Heart right ventricle (tissue), 16 donors: Measurements from ENCODE around the gene ASIC5. TPM values are rescaled to one million over a fixed set of nuclear protein-coding genes. Genes with fewer than 3 reads are reported as not detected.
"Not testable (repeated sequence)": the region's sequence is repeated elsewhere in the genome, so short reads cannot be mapped to it uniquely, and the experiment has no call there.

Source experiments
- ATAC-seq, 8 donors: fragments of 200-7000 bp; cut with Tn5 transposase; one replicate each; pipeline ENCODE4 v1.9.1; 2020; ENCODE audit warnings: mild to moderate bottlenecking in 8 of 8, moderate library complexity in 8 of 8, moderate number of reproducible peaks in 1 of 8
- DNase-seq, 2 donors: peaks; one replicate each; pipeline ENCODE4 v3.0.0-alpha.2; 2020
- H3K27ac ChIP-seq, 10 donors: fragments of 200-600 bp; sonication (generic) in 2 of 10; one replicate each; pipeline versions ENCODE4 v1.5.0 to v1.8.0; 2020 to 2022; ENCODE audit warnings: mild to moderate bottlenecking in 3 of 10
- H3K27me3 ChIP-seq, 7 donors: fragments of 200-600 bp; one replicate each; pipeline ENCODE4 v1.8.0; 2021 to 2022; ENCODE audit warnings: mild to moderate bottlenecking in 2 of 7
- H3K36me3 ChIP-seq, 9 donors: fragments of 200-600 bp; sonication (generic) in 1 of 9; one replicate each; pipeline versions ENCODE4 v1.5.0 to v1.8.0; 2020 to 2022; ENCODE audit warnings: mild to moderate bottlenecking in 2 of 9
- H3K4me1 ChIP-seq, 9 donors: fragments of 200-600 bp; sonication (generic) in 1 of 9; one replicate each; pipeline versions ENCODE4 v1.5.0 to v1.8.0; 2020 to 2022; ENCODE audit warnings: mild to moderate bottlenecking in 4 of 9
- H3K4me3 ChIP-seq, 10 donors: fragments of 200-600 bp; sonication (generic) in 2 of 10; one replicate each; pipeline versions ENCODE4 v1.5.0 to v1.8.0; 2020 to 2022; ENCODE audit warnings: mild to moderate bottlenecking in 7 of 10, moderate library complexity in 2 of 10
- H3K9me3 ChIP-seq, 11 donors: fragments of 200-600 bp in 10 of 11; sonication (generic) in 2 of 11; one replicate each; pipeline versions ENCODE4 v1.5.0 to v1.8.0; 2013 to 2022; ENCODE audit warnings: mild to moderate bottlenecking in 2 of 11, control low read depth in 1 of 11, moderate library complexity in 1 of 11
- CTCF ChIP-seq, 9 donors: fragments of 200-600 bp; sonication (generic) in 2 of 9; IDR thresholded peaks; one replicate each; pipeline versions ENCODE4 v1.5.0 to v1.8.0; 2021 to 2022; ENCODE audit warnings: antibody characterized with exemption in 9 of 9, mild to moderate bottlenecking in 5 of 9, moderate library complexity in 1 of 9
- WGBS, 2 donors: extraction: QIAGEN DNeasy Blood & Tissue Kit; methylation state at CpG; one replicate each; pipeline ENCODE4 v1.1.7; 2013; ENCODE audit warnings: inconsistent platforms in 1 of 2; 5-methylcytosine and 5-hydroxymethylcytosine counted together
- intact Hi-C, 10 donors: fragments of 100-400 bp; cut with DNase I; formaldehyde crosslinking; loops; one replicate each; pipeline versions ENCODE4 v1.11.1 to v1.14.2; 2022
- polyA plus RNA-seq, 2 donors: library from polyadenylated mRNA; stranded (reverse); fragments of 200-250 nt; gene quantifications; one replicate each; pipeline ENCODE4 v1.2.3, GENCODE V29; 2013
- total RNA-seq, 10 donors: library from RNA; stranded (reverse); fragmentation: NEBNext Ultra II Directional in 3 of 10; extraction: Animal tissue kit (Norgen Biotek cat#: 25700) in 3 of 10; gene quantifications; one replicate each; pipeline versions ENCODE4 v1.2.1 to v1.2.4, GENCODE V29; 2021 to 2023
- donor health status: Arrhythmogenic right ventricular cardiomyopathy.
- donor health status: ischemic (EF 13 %, LVEDD 7.1; RV severe dilation, severe dysfunction).
- donor health status: healthy with polysubstance abuse.
- donor health status: DM: no; HTN: yes; CAD: no.
- donor health status: DM: no; HTN: no; CAD: no.
- donor health status: ischemic (EF 25% LVEDD 6.9; RV normal size, moderate dysfunction).
- donor health status: ischemic (EF 25% LVEDD 5.7; RV mildly dilated, moderate dysfunction).
- donor health status: healthy.
- donor health status: DM: yes; HTN: yes; CAD: no.
- donor health status: Ischemic cardiomyopathy.
- donor health status: ischemic (EF 35%, LVEDD 5.7; RV mildly dilated, moderate dysfunction).
- donor health status: nonischemic (EF 11% LVEDD 7.7; RV severe dilation, severe dysfunction).
- donor health status: DM: yes; HTN: yes; CAD: no.
- donor health status: PGD.
- donor health status: ischemic (EF 29% LVEDD 5.4; RV normal size, mild dysfunction).
- donor health status: nonischemic (EF 23%, LVEDD 6.1; RV moderate dilation, normal function).

Gene ASIC5
- total and polyA plus RNA-seq, 12 donors: not detected

GRCh38 chr4:155903453-155903852 is 37.4 kb upstream of the ASIC5 start, which contains the start of gene TDO2:
TDO2 (plus strand) TSS chr4:155903696; CDS start chr4:155903759, 63 bp downstream.
- Histone ChIP-seq H3K36me3 (no peaks in the 10 kb centered on the region), H3K9me3 (peaks cover 0 to 7% (median 0%) of the 10 kb centered on the region in 11 donors), H3K4me1 (peaks cover 0 to 26% (median 0%) of the 10 kb centered on the region in 9 donors), H3K27ac (no peak within 1 kb of the TSS), H3K4me3 (no peak within 1 kb of the TSS), H3K27me3 (no peaks in the 10 kb centered on the region)
- WGBS, 2 donors: 48 to 52% methylated on average over 1 of the region's 1 CpG
- no peak for TF ChIP-seq CTCF (IDR thresholded peaks at IDR 0.05)
- DNase-seq (no peak), ATAC-seq (no peak)
- intact Hi-C loops: no loop called here

GRCh38 chr4:155901013-155901412 is 34.9 kb upstream of the ASIC5 start:
- Histone ChIP-seq H3K27me3 (no peaks in the 10 kb centered on the region), H3K27ac (peak overlapping the region in 1 of 10 donors; percentile 13), H3K36me3 (no peaks in the 10 kb centered on the region), H3K4me3 (no peak overlapping the region), H3K9me3 (peaks cover 0 to 16% (median 0%) of the 10 kb centered on the region in 11 donors), H3K4me1 (peaks cover 0 to 11% (median 0%) of the 10 kb centered on the region in 9 donors)
- 85 to 92% methylated on average over 2 of the region's 2 CpGs for WGBS, 2 donors
- intact Hi-C loops: no loop called here
- ATAC-seq (no peak), DNase-seq (no peak)
- TF ChIP-seq CTCF (IDR thresholded peaks at IDR 0.05): no peak

GRCh38 chr4:155900381-155900780 is 34.3 kb upstream of the ASIC5 start:
- no peak for TF ChIP-seq CTCF (IDR thresholded peaks at IDR 0.05)
- peaks cover 0 to 16% (median 0%) of the 10 kb centered on the region in 11 donors for H3K9me3 ChIP-seq
- H3K4me1 ChIP-seq: peaks cover 0 to 11% (median 0%) of the 10 kb centered on the region in 9 donors
- peak overlapping the region in 2 of 10 donors; percentile 13 to 19 for H3K27ac ChIP-seq
- WGBS, 2 donors: 49 to 51% methylated on average over 1 of the region's 1 CpG
- ATAC-seq (peak in 3 of 8 donors; percentile 38 to 59 (median 50)), DNase-seq (peak in 1 of 2 donors; percentile 4)
- no peaks in the 10 kb centered on the region for H3K36me3 ChIP-seq
- intact Hi-C loops: no loop called here
- no peaks in the 10 kb centered on the region for H3K27me3 ChIP-seq
- no peak overlapping the region for H3K4me3 ChIP-seq

GRCh38 chr4:155899891-155900290 is 33.8 kb upstream of the ASIC5 start:
- peaks cover 0 to 11% (median 0%) of the 10 kb centered on the region in 9 donors for H3K4me1 ChIP-seq
- H3K27ac ChIP-seq: peak overlapping the region in 2 of 10 donors; percentile 13 to 19
- DNase-seq (no peak), ATAC-seq (no peak)
- TF ChIP-seq CTCF (IDR thresholded peaks at IDR 0.05): no peak
- H3K36me3 ChIP-seq: no peaks in the 10 kb centered on the region
- no peak overlapping the region for H3K4me3 ChIP-seq
- WGBS, 2 donors: 7 to 10% methylated on average over 3 of the region's 3 CpGs
- intact Hi-C loops: no loop called here
- H3K9me3 ChIP-seq: peaks cover 0 to 16% (median 0%) of the 10 kb centered on the region in 11 donors
- H3K27me3 ChIP-seq: no peaks in the 10 kb centered on the region

GRCh38 chr4:155898371-155898770 is 32.3 kb upstream of the ASIC5 start:
- DNase-seq, H3K27me3 ChIP-seq, H3K36me3 ChIP-seq, H3K4me3 ChIP-seq, ATAC-seq, intact Hi-C loops, H3K27ac ChIP-seq: not testable (repeated sequence)
- H3K9me3 ChIP-seq: peaks cover 0 to 16% (median 0%) of the 10 kb centered on the region in 11 donors
- 75 to 79% methylated on average over 2 of the region's 2 CpGs for WGBS, 2 donors
- H3K4me1 ChIP-seq: peaks cover 0 to 11% (median 0%) of the 10 kb centered on the region in 9 donors
